ENCODE measurements around the gene ASB11.

- TF ChIP-seq POLR2A (IDR thresholded peaks at IDR 0.05) (no peak), CTCF (IDR thresholded peaks at IDR 0.05) (no peak)
These were observed 60.6 kb downstream of the ASB11 start for GRCh38 chrX:15254852-15255251.
